NCI-H2081 treated with DMSO at 0.1 percent for 48 hours (cell line): ENCODE results near the gene NR2E1.

Source experiments
- DNase-seq: peaks from one replicate; lab custom pipeline; 2025; lab: John Stamatoyannopoulos, UW

NR2E1 gene

GRCh38 chr6:108165714-108166663 is at the start of gene NR2E1:
TSS of gene NR2E1 (plus strand) at chr6:108166022. CDS start at chr6:108166766, 744 bp downstream.
- DNase-seq: no peak

GRCh38 chr6:108116546-108117426 is 49.0 kb upstream of the NR2E1 start:
- no peak for DNase-seq

- DNase-seq: no peak
Observed at GRCh38 chr6:108117427-108118358, 48.1 kb upstream of the NR2E1 start.

- DNase-seq: no peak
Observed at GRCh38 chr6:108118359-108118724, 47.5 kb upstream of the NR2E1 start.

- DNase-seq: no peak
Observed at GRCh38 chr6:108118810-108119768, 46.7 kb upstream of the NR2E1 start.

GRCh38 chr6:108119769-108120141 is 46.1 kb upstream of the NR2E1 start:
- no peak for DNase-seq

- no peak for DNase-seq
Observed at GRCh38 chr6:108120311-108120710, 45.5 kb upstream of the NR2E1 start.

- no peak for DNase-seq
Observed at GRCh38 chr6:108121612-108122011, 44.2 kb upstream of the NR2E1 start.

- no peak for DNase-seq
Observed at GRCh38 chr6:108123481-108123929, 42.3 kb upstream of the NR2E1 start.

- no peak for DNase-seq
Observed at GRCh38 chr6:108123946-108124345, 41.9 kb upstream of the NR2E1 start.

GRCh38 chr6:108127056-108127455 is 38.8 kb upstream of the NR2E1 start:
- DNase-seq: no peak

GRCh38 chr6:108127826-108128225 is 38.0 kb upstream of the NR2E1 start:
- no peak for DNase-seq

GRCh38 chr6:108130262-108130661 is 35.6 kb upstream of the NR2E1 start:
- DNase-seq: no peak

GRCh38 chr6:108132863-108133262 is 33.0 kb upstream of the NR2E1 start:
- no peak for DNase-seq

- DNase-seq: no peak
Observed at GRCh38 chr6:108133594-108134179, 32.1 kb upstream of the NR2E1 start.

- no peak for DNase-seq
Observed at GRCh38 chr6:108134213-108134970, 31.4 kb upstream of the NR2E1 start.

GRCh38 chr6:108142240-108142639 is 23.6 kb upstream of the NR2E1 start:
- no peak for DNase-seq

GRCh38 chr6:108145639-108146038 is 20.2 kb upstream of the NR2E1 start:
- no peak for DNase-seq

- no peak for DNase-seq
Observed at GRCh38 chr6:108152446-108152845, 13.4 kb upstream of the NR2E1 start.
